Caco-2 (cell line): ENCODE measurements around the gene HIF1A. TPM values are rescaled to one million over a fixed set of nuclear protein-coding genes. Genes with fewer than 3 reads are reported as not detected.

Source experiments
- BruUV-seq: library from RNA; stranded (reverse); fragments of 400-500 nt; replicated peaks from 2 replicates; lab custom pipeline; 2021; lab: Mats Ljungman, UMichigan
- CTCF ChIA-PET: fragments of 300-600 bp; sonication (Branson Sonifier 250); formaldehyde crosslinking; loops from one replicate; lab custom pipeline; 2022; ENCODE audit warnings: antibody characterized with exemption; lab: Charles Lee
- POLR2A ChIA-PET: fragments of 300-600 bp; sonication (Branson Sonifier 250); formaldehyde crosslinking; loops from one replicate; lab custom pipeline; 2022; ENCODE audit warnings: antibody characterized with exemption; lab: Charles Lee
- DNase-seq, 2 experiments: peaks; one replicate each; pipeline versions ENCODE4 v3.0.0 to v3.0.0-alpha.2; 2020 to 2022
- H3K27me3 ChIP-seq: replicated peaks from 2 replicates; pipeline ENCODE4 v1.6.0; 2011; ENCODE audit warnings: low read length; ENCODE audit not compliant: control insufficient read depth, insufficient read depth
- H3K36me3 ChIP-seq: 2 replicates; pipeline ENCODE4 v1.5.1; 2011; ENCODE audit warnings: low read length; ENCODE audit not compliant: control insufficient read depth, insufficient read depth
- H3K4me1 ChIP-seq: fragments of 250-450 bp; sonication (Bioruptor Pico); 2 replicates; pipeline ENCODE4 v1.5.1; 2020; ENCODE audit warnings: mild to moderate bottlenecking
- H3K4me3 ChIP-seq: 2 replicates; pipeline ENCODE4 v1.5.1; 2011; ENCODE audit warnings: low read depth, mild to moderate bottlenecking, control low read depth, low read length
- H3K9me3 ChIP-seq: fragments of 250-450 bp; sonication (Bioruptor Pico); 2 replicates; pipeline ENCODE4 v1.5.1; 2020; ENCODE audit warnings: mild to moderate bottlenecking, moderate library complexity
- H3K27ac Mint-ChIP-seq: one replicate; pipeline ENCODE4 v1.8.0; 2022; ENCODE audit warnings: mixed read lengths; ENCODE audit not compliant: unreplicated experiment
- H3K27me3 Mint-ChIP-seq: one replicate; pipeline ENCODE4 v1.8.0; 2022; ENCODE audit warnings: mixed read lengths; ENCODE audit not compliant: insufficient read depth, unreplicated experiment
- H3K36me3 Mint-ChIP-seq: one replicate; pipeline ENCODE4 v1.8.0; 2022; ENCODE audit warnings: mild to moderate bottlenecking, mixed read lengths; ENCODE audit not compliant: insufficient read depth, unreplicated experiment
- H3K4me1 Mint-ChIP-seq: one replicate; pipeline ENCODE4 v1.8.0; 2022; ENCODE audit warnings: low read depth, mixed read lengths; ENCODE audit not compliant: unreplicated experiment
- H3K4me3 Mint-ChIP-seq: one replicate; pipeline ENCODE4 v1.8.0; 2022; ENCODE audit warnings: mild to moderate bottlenecking, moderate library complexity, mixed read lengths; ENCODE audit not compliant: unreplicated experiment
- H3K9me3 Mint-ChIP-seq: one replicate; pipeline ENCODE4 v1.8.0; 2022; ENCODE audit warnings: mixed read lengths; ENCODE audit not compliant: unreplicated experiment
- intact Hi-C: fragments of 100-400 bp; cut with micrococcal nuclease; formaldehyde crosslinking; loops from one replicate; pipeline ENCODE4 v1.10.0; 2022; ENCODE audit not compliant: unreplicated experiment
- total RNA-seq: library from RNA; stranded (reverse); gene quantifications from 2 replicates; pipeline ENCODE4 v1.2.3, GENCODE V29; 2022
- TF ChIP-seq, protein P1 (sequence below), 2 experiments: fragments of 200-600 bp in 1 of 2; IDR thresholded peaks; 1 replicate in 1 of 2; 2 replicates in 1 of 2; pipeline versions ENCODE4 v1.5.1 to v1.8.0; 2011 to 2022; ENCODE audit warnings: antibody characterized with exemption in 1 of 2, control low read depth in 1 of 2, inconsistent platforms in 1 of 2, low read depth in 1 of 2, low read length in 1 of 2, mild to moderate bottlenecking in 1 of 2, moderate library complexity in 1 of 2; ENCODE audit not compliant: insufficient read depth in 1 of 2, severe bottlenecking in 1 of 2, unreplicated experiment in 1 of 2

The HIF1A gene
- total RNA-seq, 1 experiment from 2014 or later: 127 TPM

DNA sequence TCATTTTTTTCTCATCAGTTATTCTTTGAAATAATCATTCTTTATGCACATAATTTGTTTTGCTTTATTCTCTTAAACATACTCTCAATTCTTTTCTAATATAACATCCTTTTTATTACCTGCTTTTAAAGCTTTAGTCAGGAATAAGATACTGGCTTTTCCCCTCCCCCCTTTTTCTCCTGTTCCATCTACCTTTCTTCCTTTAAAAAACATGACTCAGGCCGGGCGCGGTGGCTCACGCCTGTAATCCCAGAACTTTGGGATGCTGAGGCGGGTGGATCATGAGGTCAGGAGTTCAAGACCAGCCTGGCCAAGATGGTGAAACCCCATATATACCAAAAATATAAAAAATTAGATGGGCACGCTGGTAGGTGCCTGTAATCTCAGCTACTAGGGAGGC is 25.4 kb downstream of the HIF1A start:
- H3K27me3 Mint-ChIP-seq: no peaks in the 10 kb centered on the region
- Histone ChIP-seq H3K4me1 (peaks cover 4% of the 10 kb centered on the region; the same call in 1 of the 2 replicates), H3K4me3 (no peak overlapping the region), H3K9me3 (no peaks in the 10 kb centered on the region), H3K27me3 (no peaks in the 10 kb centered on the region), H3K36me3 (no peaks in the 10 kb centered on the region; the same call in 1 of the 2 replicates)
- intact Hi-C loops: no loop called here
- H3K4me3 Mint-ChIP-seq: no peak overlapping the region
- POLR2A ChIA-PET: no interaction called here
- peaks cover 14% of the 10 kb centered on the region for H3K4me1 Mint-ChIP-seq
- no peaks in the 10 kb centered on the region for H3K9me3 Mint-ChIP-seq
- peaks cover 45% of the 10 kb centered on the region for H3K36me3 Mint-ChIP-seq
- CTCF ChIA-PET: no interaction called here
- DNase-seq: no peak
- TF ChIP-seq, protein P1, sequence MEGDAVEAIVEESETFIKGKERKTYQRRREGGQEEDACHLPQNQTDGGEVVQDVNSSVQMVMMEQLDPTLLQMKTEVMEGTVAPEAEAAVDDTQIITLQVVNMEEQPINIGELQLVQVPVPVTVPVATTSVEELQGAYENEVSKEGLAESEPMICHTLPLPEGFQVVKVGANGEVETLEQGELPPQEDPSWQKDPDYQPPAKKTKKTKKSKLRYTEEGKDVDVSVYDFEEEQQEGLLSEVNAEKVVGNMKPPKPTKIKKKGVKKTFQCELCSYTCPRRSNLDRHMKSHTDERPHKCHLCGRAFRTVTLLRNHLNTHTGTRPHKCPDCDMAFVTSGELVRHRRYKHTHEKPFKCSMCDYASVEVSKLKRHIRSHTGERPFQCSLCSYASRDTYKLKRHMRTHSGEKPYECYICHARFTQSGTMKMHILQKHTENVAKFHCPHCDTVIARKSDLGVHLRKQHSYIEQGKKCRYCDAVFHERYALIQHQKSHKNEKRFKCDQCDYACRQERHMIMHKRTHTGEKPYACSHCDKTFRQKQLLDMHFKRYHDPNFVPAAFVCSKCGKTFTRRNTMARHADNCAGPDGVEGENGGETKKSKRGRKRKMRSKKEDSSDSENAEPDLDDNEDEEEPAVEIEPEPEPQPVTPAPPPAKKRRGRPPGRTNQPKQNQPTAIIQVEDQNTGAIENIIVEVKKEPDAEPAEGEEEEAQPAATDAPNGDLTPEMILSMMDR (IDR thresholded peaks at IDR 0.05; ENCODE audit: insufficient read depth in 1 of 2, low read depth in 1 of 2, low read length in 1 of 2, severe bottlenecking in 1 of 2, unreplicated experiment in 1 of 2): no peak
- no peak overlapping the region for H3K27ac Mint-ChIP-seq
- no TSS peak for BruUV-seq

DNA sequence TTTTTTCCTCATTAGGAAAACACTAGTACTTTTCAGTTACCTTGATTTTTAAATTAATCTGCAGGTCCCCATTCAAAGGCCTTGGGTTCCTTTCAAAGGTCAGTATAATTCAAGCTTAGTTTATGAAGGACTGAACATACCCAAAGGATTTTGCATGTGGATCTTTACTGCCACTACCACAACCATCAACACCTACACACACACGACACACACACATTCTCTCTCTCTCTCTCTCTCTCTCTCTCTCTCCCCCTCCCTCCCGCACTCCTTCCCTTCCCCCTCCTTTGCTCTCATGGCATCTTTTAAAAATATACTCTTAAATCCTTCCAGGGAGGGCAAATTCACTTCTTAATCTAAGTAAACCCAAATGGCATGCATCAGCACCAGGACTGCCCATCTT is 28.8 kb downstream of the HIF1A start:
- no peaks in the 10 kb centered on the region for H3K27me3 Mint-ChIP-seq
- peaks cover 9% of the 10 kb centered on the region for H3K4me1 Mint-ChIP-seq

DNA sequence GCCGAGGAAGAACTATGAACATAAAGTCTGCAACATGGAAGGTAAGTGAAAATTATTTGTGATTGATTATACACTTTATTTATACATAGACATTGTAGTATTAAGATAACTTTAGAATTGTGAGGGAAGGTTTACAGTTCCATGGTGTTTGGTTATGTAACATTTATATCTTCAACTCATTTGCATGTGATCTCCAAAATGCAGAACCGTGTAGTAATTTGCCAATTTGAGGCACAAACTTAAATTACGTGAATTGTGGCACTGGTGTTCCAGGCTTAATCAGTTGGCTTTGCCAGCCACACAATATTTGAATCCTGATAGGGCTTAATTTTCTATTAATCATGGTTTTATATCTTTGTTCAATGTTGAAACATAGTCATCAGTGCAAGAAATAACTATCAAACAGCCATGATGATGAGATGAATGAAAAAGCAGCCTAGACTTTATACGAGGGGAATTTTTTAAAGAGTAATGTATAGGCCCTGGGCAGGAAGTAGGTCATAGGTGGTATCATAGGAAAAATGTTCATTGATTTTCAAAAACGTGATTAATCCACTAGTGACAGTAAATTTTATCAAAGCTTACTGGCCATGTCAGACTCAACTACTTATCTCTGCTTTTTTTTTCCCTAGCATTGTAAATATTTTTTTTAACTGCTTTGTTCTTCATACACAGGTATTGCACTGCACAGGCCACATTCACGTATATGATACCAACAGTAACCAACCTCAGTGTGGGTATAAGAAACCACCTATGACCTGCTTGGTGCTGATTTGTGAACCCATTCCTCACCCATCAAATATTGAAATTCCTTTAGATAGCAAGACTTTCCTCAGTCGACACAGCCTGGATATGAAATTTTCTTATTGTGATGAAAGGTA is 31.7 kb downstream of the HIF1A start:
- intact Hi-C loops: no loop called here
- no peaks in the 10 kb centered on the region for H3K36me3 ChIP-seq
- no peaks in the 10 kb centered on the region for H3K27me3 ChIP-seq
- BruUV-seq: no TSS peak
- Mint-ChIP-seq H3K36me3 (peaks cover 93% of the 10 kb centered on the region), H3K4me1 (peaks cover 14% of the 10 kb centered on the region), H3K27me3 (no peaks in the 10 kb centered on the region), H3K4me3 (no peak overlapping the region), H3K9me3 (no peaks in the 10 kb centered on the region), H3K27ac (no peak overlapping the region)
- POLR2A ChIA-PET: no interaction called here
- TF ChIP-seq, protein P1 (IDR thresholded peaks at IDR 0.05; ENCODE audit: insufficient read depth in 1 of 2, low read depth in 1 of 2, low read length in 1 of 2, severe bottlenecking in 1 of 2, unreplicated experiment in 1 of 2): no peak
- H3K4me3 ChIP-seq: no peak overlapping the region
- no peaks in the 10 kb centered on the region for H3K4me1 ChIP-seq
- CTCF ChIA-PET: interaction anchor here (0.6 kb wide), 1 partner anchor 246 kb away, joined by 3 read pairs; no protein-coding TSS in a partner anchor
- DNase-seq: no peak
- H3K9me3 ChIP-seq: no peaks in the 10 kb centered on the region

More for the DNA sequence above, 28.8 kb downstream of the HIF1A start:
- Mint-ChIP-seq H3K36me3 (peaks cover 79% of the 10 kb centered on the region), H3K27ac (peak overlapping the region; percentile 6), H3K4me3 (no peak overlapping the region), H3K9me3 (no peaks in the 10 kb centered on the region)
- Histone ChIP-seq H3K9me3 (no peaks in the 10 kb centered on the region), H3K27me3 (no peaks in the 10 kb centered on the region), H3K36me3 (no peaks in the 10 kb centered on the region; the same call in 1 of the 2 replicates), H3K4me3 (no peak overlapping the region), H3K4me1 (no peaks in the 10 kb centered on the region)
- TF ChIP-seq, protein P1 (IDR thresholded peaks at IDR 0.05; ENCODE audit: insufficient read depth in 1 of 2, low read depth in 1 of 2, low read length in 1 of 2, severe bottlenecking in 1 of 2, unreplicated experiment in 1 of 2): no peak
- ChIA-PET CTCF (no interaction called here), POLR2A (no interaction called here)
- DNase-seq: no peak
- BruUV-seq: no TSS peak
- intact Hi-C loops: no loop called here
